ENCODE measurements around the gene ULK1. TPM values are rescaled to one million over a fixed set of nuclear protein-coding genes. Genes with fewer than 3 reads are reported as not detected.

Gene ULK1
- polyA plus RNA-seq, 1 donor: 30.5 TPM

GRCh38 chr12:131892711-131893604 is 1.5 kb upstream of the ULK1 start:
- no peak for DNase-seq

DNA sequence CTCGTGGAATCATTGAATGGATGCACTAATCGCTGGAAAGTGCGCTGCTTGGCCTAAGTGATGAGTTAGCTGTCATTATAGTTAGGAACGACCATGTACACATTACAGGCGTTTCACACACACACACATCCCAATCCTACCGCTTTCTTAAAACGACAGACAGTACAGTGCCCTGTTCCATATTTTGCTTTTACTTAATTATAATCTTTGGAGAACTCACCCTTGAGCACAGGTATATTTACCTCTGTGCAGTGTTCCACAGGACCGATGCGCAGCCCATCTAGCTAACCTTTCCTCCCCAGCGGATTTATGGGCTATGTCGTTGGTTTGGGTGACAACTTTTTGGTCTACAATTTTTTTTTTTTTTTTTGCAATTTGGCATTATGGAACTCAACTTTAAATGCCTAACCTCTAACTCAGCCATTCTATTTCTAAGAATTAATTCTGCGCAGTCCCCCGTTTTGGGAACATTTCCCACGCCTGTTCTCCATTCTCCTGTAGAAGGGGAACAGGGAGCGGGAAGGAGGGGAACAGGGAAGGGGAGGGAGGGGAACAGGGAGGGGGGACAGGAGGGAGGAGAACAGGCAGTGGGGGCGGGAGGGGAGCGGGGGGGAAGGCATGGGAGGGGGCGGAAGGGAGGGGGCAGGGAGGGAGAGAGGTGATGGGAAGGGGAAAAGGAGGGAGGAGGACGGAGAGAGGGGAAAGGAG is 663 bp upstream of the ULK1 start:
- no peak for DNase-seq

GRCh38 chr12:131894981-131895639 is 688 bp downstream of the ULK1 start:
- DNase-seq: no peak

DNA sequence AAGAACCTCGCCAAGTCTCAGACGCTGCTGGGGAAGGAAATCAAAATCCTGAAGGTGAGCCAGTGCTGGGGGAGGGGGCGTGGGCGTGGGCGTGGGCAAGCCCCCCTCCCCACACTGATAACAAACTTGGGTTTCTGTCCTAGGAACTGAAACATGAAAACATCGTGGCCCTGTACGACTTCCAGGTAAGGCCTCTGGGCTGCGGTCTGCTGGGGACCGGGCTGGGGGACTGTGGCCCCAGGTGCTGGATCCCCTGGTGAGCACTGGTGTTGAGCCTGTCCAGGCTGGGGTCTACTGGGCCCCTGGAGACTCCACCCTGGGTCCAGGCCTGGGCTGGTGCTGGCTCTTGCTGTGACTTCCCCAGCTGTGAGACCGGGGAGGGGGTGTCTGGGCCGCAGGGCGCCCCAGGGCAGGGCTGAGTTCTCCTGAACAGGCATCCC is 1.2 kb downstream of the ULK1 start:
- no peak for DNase-seq

DNA sequence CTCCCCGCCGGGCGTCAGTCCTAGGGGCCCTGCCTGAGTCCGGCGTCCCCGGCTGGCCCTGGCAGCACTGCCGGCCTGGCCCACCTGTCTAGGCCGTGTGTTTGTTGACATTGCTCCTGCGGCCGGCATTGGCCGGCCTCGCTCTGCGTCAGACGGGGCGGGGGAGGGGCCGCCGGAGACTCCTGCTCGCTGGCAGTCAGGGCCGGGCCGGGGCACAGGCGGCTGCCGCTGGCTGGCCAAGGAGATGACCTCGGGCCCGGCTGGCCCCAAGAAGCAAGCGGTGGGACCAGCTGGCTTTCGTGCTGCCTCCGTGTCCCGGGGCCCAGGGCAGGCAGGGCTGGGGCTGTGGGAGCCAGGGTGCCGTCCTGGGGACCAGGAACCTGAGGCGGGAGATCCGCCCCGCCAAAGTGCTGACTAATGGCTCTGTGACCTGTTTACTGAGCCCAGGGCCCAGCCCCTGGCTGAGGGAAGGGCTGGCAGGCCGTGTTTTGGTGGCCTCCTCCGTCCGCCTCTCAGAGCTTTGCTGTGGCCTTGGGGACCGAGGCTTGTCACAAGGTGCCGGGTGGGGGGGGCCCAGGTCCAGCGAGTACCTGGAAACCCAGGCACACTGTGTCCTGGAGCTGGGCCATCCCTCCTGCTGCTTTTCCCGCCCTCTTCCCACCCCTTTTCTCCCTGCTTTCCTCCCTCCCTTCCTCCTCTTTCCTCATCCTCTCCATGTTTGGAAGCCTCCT is 1.8 kb downstream of the ULK1 start:
- DNase-seq: peak; percentile 86

DNA sequence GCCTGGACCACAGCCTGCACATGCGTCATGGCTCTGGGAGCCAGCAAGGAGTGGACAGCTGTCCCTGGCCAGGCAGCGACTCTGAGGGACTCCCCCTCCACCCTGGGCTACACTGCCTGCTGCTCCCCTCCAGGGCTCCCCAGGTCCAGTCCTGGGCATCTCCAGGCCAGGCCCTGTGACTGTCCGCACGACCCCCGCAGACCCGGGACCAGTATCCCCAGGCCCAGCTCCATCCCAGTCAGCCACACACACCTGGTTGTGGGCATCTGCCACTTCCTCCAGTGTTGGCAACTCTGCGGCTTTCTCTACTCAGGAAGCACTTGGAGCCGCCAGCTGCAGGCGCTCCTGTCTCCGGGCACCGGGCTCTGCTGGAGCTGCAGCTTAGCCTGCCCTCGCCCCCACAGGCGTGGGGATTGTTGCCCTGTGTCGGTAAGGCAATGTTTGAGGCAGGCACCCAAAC is 2.4 kb downstream of the ULK1 start:
- DNase-seq: peak; percentile 92

GRCh38 chr12:131897276-131897675 is 2.9 kb downstream of the ULK1 start:
- no peak for DNase-seq

- DNase-seq: no peak
Observed at GRCh38 chr12:131897875-131898274, 3.5 kb downstream of the ULK1 start.

DNA sequence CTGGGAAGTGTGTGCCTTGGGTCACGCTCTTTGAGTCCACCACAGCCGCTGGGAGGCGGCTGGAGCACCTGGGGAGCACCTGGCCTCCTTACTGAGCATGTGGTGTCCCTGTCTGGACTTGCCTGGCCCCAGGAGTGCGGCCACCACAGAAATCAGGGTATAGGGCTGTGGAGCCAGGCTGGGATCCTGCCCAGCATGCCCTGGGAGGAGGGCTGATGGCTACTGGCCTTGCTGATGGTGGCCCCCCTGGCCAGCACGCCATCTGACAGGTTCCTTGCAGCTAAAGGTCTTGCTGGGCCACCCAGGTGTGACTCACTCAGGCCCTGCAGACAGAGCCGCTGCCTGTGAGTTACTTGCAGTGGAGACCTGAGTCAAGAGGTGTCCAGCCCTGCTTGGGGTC is 6.0 kb downstream of the ULK1 start:
- no peak for DNase-seq

DNA sequence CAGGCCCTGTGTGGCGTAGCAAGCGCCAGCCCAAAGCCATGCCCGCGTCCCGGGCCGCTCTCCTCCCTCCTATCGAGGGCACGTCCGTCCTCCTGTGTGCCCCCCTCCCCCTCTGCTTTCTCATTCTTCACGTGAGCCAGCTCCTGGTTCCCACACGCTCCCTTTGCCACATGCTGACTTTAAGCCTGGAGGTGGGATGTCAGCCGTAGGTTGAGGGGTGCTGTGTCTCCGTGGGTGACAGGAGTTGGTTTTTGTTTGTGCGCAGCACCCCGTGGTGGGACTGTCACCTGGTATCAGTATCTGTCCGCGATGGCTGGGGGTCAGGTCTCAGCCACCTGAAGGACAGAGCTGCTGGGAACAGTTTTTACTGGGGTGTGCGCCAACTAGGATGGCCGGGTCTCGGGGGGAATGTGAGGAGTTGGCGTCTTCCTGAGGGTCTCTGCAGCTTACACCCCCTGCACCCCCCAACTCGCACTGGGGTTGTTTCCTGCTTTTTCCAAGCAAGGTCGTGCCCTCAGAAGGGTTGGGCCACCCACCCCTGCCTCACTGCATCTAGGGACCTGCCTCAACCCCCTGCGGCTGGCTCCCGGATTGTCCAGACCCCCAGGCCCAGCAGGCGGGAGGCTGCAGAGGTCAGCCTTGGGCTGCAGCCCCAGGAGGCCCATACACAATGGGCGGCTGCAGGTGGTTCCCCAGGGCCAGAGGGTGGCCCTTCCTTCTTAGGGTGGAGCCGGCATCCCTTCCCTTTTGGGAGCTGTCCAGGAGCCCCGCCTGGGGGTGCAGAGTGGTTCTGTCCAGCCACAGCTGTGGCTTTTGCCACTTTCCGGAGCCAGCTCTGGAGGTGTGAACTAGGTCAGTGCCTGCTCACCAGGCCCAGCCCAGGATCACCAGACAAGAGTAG is 7.3 kb downstream of the ULK1 start:
- DNase-seq: no peak

- no peak for DNase-seq
Observed at GRCh38 chr12:131902332-131903241, 8.2 kb downstream of the ULK1 start.

- no peak for DNase-seq
Observed at GRCh38 chr12:131903270-131904255, 9.1 kb downstream of the ULK1 start.

- no peak for DNase-seq
Observed at GRCh38 chr12:131904346-131904745, 9.9 kb downstream of the ULK1 start.

DNA sequence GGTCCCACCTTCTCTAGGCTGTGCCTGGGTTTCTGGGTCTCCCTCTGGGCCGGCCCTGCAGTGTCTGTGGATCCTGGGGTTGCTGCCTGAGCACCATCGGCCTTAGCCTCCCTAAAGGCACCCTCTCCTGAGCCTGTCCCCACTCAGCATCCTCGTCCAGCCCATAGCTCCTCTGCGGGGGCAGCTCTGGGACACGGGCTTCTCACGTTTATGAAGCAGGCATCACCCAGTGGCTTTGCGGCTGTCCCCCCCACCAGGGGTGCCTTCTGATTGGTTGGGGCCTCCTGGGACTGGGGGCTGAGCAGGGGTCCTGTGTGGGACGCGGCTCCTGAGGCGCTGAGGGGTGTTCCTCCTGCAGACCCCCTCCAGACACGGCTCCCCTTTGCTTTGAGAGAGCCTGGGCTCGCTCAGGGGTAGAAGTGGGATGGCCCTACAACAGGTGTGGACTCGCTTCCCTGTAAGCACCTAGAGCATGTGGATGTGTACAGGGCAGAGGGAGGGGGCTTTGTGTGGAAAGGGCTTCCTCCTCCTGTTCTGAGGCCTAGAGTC is 10.7 kb downstream of the ULK1 start:
- no peak for DNase-seq

- no peak for DNase-seq
Observed at GRCh38 chr12:131905630-131906091, 11.2 kb downstream of the ULK1 start.

GRCh38 chr12:131907379-131908091 is 13.1 kb downstream of the ULK1 start:
- DNase-seq: no peak

All from hindlimb muscle (tissue), 1 donor.